Measurements from ENCODE around the gene ZNF519.

ZNF519 gene

GRCh38 chr18:14092625-14093306, 39.5 kb downstream of the ZNF519 start:
- no peak for DNase-seq

GRCh38 chr18:14089781-14090180, 42.5 kb downstream of the ZNF519 start:
- DNase-seq: no peak

- no peak for DNase-seq
These were observed 43.0 kb downstream of the ZNF519 start for GRCh38 chr18:14089191-14089590.

DNA sequence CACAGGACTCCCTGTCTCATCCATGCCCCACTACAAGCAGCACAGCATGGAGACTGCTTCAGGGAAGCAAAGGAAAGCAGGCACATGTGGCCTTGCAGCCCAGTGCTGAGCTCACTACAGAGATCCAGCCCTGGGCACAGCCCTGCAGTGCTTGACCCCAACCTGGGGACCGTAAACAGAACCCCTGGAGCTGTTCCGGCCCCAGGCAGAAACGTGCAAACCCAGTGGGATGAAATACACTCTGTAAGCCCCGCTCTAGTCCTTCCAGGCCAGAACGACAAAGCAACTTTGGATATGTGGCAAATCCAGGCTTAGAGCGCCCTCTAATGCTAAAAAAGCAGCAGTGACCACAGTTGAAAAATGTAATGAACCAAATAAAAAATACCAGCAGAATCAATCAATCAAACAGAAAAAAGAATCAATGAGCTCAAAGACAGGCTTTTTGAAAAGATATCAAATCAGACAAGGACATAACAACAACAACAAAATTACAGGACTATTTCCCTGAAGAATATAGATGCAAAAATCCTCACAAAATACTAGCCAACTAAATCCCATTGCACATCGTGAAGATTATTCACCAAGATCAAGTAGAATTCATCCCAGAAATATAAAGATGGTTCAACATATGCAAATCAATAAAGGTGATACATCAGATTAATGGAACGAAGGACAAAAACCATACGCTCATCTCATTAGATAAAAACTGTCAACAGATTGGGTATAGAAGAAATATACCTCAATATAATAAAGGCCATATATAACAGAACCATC, 45.6 kb downstream of the ZNF519 start:
- DNase-seq: no peak

DNA sequence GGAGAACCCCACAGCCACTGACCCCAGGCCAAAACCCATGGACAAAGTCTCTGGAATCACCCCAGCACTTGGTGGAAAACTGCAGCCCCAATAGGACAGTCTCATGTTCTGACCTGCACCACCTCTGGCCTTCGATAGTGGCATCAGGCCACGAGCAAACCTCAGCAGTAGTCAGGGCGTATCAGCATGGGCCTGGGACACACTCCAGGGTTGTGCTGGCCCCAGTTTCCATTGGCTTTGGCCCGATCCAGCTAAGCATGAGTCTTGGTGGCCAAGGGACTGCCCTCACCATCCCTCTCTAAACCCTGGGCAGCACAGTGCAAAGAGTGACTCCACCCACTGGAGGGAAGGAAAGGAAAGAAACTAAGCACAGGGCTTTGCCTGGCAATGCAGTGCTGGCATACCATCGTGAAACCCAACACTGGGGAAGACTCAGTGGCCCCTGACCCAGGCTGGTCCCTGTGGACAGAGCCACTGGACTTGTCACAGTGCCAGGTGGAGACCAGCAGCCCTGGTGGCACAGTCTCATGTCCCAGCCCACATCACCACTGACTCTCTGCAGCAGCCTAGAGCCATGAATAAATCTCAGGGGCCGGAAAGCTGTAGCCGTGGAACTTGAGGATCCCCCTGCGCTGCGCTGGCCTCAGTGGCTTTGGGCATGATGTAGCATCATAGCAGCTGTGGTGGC, 46.3 kb downstream of the ZNF519 start:
- no peak for DNase-seq

DNA sequence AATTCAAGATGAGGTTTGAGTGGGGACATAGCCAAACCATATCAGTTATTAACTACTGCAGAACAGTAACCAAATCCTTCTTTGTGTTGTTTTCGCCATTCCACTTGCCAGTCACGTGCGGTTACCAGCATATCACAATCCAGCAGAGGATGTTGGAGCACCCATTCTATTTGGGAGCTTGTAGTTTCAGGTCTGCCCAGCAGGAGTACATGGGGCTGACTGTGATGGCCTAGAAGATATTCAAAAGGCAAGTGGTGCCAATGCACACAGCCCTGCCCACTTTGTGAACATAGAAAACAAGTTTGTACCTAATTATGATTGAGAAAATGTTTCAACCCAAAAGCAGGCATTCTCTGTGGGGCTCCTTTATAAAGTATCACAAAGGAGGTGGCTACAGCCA, 57.0 kb downstream of the ZNF519 start:
- DNase-seq: no peak

- DNase-seq: no peak
These were observed 58.0 kb downstream of the ZNF519 start for GRCh38 chr18:14074187-14074586.

DNA sequence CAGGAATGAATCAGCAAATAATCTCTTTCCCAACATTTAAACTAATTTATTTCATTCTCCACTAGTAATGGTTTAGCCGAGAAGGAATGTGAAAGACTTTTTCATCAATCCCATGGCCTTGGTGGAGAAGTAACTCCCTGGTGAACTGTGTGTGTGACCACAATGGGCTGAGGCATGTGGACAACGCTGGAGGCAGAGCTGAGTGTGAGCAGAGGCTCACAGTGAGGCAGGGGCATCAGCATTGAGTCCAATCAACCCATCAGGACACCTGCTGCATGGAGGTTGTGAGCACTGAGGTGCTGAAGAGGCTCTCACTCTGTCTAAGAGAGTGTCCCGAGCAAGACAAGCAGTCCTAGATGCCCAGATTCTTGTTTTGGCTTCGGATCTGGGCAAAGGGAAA, 78.6 kb downstream of the ZNF519 start:
- DNase-seq: no peak

Data from activated CD4-positive, alpha-beta T cell treated with anti-CD3 and anti-CD28 coated beads, Interleukin-2, amount 50 U/mL, for 4 hours (primary cell).